M059J (cell line): ENCODE measurements around the gene ACAN. TPM values are rescaled to one million over a fixed set of nuclear protein-coding genes. Genes with fewer than 3 reads are reported as not detected.
A peak's percentile ranks its signal among the peaks of the same experiment; 100 is the strongest.

Experiments used
- DNase-seq: peaks from one replicate; pipeline ENCODE4 v3.0.0-alpha.2; 2012; ENCODE audit warnings: low read depth
- total RNA-seq: library from RNA; depleted of rRNA; stranded (reverse); fragments of >200 nt; shearing (Covaris generic); gene quantifications from 2 replicates; pipeline ENCODE4 v1.2.3, GENCODE V29; 2014; rRNA removed

Gene ACAN
- total RNA-seq, result not detected in 2 replicates

- no peak for DNase-seq
These were observed at the start of gene ACAN for GRCh38 chr15:88803241-88803919. Gene ACAN, plus strand, starts transcription at chr15:88803436. Its CDS starts 32,771 bp downstream, at chr15:88836207.

- DNase-seq, result no peak
These were observed 46.7 kb upstream of the ACAN start for GRCh38 chr15:88756521-88756920.

GRCh38 chr15:88756921-88757320 lies 46.3 kb upstream of the ACAN start:
- no peak for DNase-seq

GRCh38 chr15:88759872-88760271 lies 43.4 kb upstream of the ACAN start:
- no peak for DNase-seq

GRCh38 chr15:88764448-88764847 lies 38.8 kb upstream of the ACAN start:
- DNase-seq, result no peak

GRCh38 chr15:88765212-88765611 lies 38.0 kb upstream of the ACAN start:
- DNase-seq, result no peak

- DNase-seq, result no peak
These were observed 33.9 kb upstream of the ACAN start for GRCh38 chr15:88769161-88769971.

GRCh38 chr15:88775776-88776175 lies 27.5 kb upstream of the ACAN start:
- DNase-seq, result no peak

GRCh38 chr15:88776646-88777045 lies 26.6 kb upstream of the ACAN start:
- no peak for DNase-seq

- no peak for DNase-seq
These were observed 23.3 kb upstream of the ACAN start for GRCh38 chr15:88779944-88780343.

- no peak for DNase-seq
These were observed 20.8 kb upstream of the ACAN start for GRCh38 chr15:88782465-88782864.

GRCh38 chr15:88785217-88785616 lies 18.0 kb upstream of the ACAN start:
- no peak for DNase-seq

- no peak for DNase-seq
These were observed 15.2 kb upstream of the ACAN start for GRCh38 chr15:88788036-88788435.

GRCh38 chr15:88788816-88789215 lies 14.4 kb upstream of the ACAN start:
- no peak for DNase-seq

GRCh38 chr15:88790486-88790885 lies 12.8 kb upstream of the ACAN start:
- DNase-seq, result no peak

- DNase-seq, result peak; percentile 38
These were observed 11.6 kb upstream of the ACAN start for GRCh38 chr15:88791637-88792036.

GRCh38 chr15:88792342-88793282 lies 10.6 kb upstream of the ACAN start:
- no peak for DNase-seq

- DNase-seq, result no peak
These were observed 9.2 kb upstream of the ACAN start for GRCh38 chr15:88794001-88794400.

GRCh38 chr15:88797663-88798339 lies 5.4 kb upstream of the ACAN start:
- no peak for DNase-seq

GRCh38 chr15:88799341-88799740 lies 3.9 kb upstream of the ACAN start:
- DNase-seq, result no peak

GRCh38 chr15:88800026-88800425 lies 3.2 kb upstream of the ACAN start:
- DNase-seq, result peak; percentile 58

GRCh38 chr15:88800738-88801137 lies 2.5 kb upstream of the ACAN start:
- DNase-seq, result no peak
